ENCODE measurements around the gene EFNA2. TPM values are rescaled to one million over a fixed set of nuclear protein-coding genes. Genes with fewer than 3 reads are reported as not detected.
A peak's percentile ranks its signal among the peaks of the same experiment; 100 is the strongest.
"Not testable (repeated sequence)": the region's sequence is repeated elsewhere in the genome, so short reads cannot be mapped to it uniquely, and the experiment has no call there.

Gene EFNA2
- 0.37 and 1.5 TPM in 2 replicates for total RNA-seq (2014; rRNA removed; shearing (Covaris generic))
- polyA plus RNA-seq (2015; cell fraction: cytosol; rRNA removed) = 3.6 and 5.6 TPM in 2 replicates
- polyA plus RNA-seq (2015; cell fraction: nucleus; rRNA removed) = not detected in 2 replicates

DNA sequence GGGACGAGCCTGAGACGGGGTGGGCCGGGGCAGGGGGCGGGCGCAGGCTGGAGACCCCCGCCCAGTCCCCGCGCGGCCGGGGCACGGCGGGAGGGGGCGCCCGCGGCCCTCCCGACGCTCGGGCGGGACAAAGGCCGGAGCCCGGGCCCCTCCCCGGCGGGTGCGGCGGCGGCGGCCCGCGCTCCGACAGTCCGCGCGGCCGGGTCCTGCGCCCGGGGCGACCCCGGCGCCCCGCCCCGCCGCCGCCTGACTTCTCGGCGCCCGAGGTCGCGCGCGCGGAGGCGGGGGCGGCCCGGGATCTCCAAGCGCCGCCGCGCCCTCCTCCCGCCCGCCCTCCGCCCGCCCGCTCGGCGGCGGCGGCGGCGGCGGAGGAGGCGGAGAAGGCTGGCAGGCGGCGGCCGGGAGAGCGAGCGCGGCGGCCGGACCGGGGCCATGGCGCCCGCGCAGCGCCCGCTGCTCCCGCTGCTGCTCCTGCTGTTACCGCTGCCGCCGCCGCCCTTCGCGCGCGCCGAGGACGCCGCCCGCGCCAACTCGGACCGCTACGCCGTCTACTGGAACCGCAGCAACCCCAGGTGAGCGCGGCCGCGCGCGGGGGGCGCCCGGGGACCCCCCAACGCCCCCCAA is at the start of gene EFNA2:
TSS of gene EFNA2 (plus strand) at position 137 of the 624 bp plus-strand sequence. CDS start at position 433, 296 bp downstream.
- in situ Hi-C loops (cut with HindIII; ENCODE audit: low pct_unique_long_range_greater_than_20kb, low sequenced_read_pairs) = no loop called here
- no peak for DNase-seq (ENCODE audit: low read depth, low spot score)

- DNase-seq (ENCODE audit: low read depth, low spot score) = no peak
- in situ Hi-C loops (cut with HindIII; ENCODE audit: low pct_unique_long_range_greater_than_20kb, low sequenced_read_pairs) = no loop called here
Measured at GRCh38 chr19:1236576-1236975, 49.1 kb upstream of the EFNA2 start.

DNA sequence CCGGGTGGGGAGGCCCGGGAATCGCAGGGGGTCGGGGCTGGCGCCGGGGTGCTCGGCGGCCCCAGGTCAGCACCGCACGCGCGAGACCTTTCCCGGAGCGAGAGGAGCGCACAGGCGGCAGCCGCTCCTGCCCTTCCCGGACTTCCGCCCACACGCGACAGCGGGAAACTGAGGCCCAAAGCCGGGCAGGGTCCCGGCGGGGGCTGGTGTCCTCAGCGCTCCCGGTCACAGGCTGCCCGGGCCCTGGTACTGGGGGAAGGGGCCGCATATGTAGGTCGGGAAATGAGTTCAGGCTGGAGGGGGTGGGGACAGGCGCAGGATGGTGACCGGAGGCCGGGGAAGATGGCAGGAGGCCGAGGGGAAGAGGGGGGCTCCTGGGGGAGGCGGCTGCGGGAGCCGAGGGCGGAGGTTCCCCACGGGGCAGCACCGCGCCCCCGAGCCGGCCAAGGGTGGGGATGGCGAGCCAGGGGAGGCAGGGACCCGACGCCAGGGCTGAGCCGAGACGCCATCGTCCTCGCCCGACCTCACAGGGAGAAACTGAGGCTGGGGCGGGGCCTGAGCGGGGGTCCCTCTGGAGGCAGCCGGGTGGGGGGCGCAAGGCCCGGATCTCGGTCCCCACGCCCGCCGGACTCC is 48.5 kb upstream of the EFNA2 start:
- no peak for DNase-seq (ENCODE audit: low read depth, low spot score)
- in situ Hi-C loops (cut with HindIII; ENCODE audit: low pct_unique_long_range_greater_than_20kb, low sequenced_read_pairs) = no loop called here

DNA sequence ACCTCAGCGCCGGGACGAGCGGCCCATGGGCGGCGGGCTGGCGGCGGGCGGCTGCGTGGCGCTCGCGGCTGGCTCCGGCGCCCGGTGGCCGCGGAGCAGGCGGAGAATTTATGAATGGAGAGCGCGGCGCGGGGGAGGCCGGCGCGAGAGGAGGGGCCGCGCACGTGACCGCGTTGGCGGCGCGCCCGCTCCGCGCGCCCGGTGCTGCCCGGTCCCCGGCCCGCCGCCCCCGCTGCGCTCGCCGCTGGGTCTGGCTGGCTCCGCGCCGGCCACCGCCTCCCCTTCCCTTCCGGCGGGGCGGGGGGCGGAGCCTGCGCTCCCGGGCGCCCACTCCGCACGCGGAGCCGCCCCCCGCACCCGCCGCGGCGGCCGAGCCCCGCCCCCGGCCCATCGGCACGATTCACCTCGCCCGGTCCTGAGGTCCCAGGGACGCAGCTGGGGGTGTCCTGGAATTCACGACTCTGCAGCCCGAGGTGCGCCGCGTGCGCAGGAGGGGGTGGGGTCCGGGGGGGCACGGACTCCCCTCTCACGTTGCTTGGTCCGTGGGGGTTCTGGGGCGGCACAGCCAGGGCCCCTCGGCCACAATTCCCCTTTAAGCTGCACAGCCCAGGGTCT is 47.8 kb upstream of the EFNA2 start, which contains the start of gene CBARP:
TSS of gene CBARP (minus strand) at position 252 of the 615 bp plus-strand sequence. CDS start 1,905 bp downstream, outside the sequence.
- in situ Hi-C loops (cut with HindIII; ENCODE audit: low pct_unique_long_range_greater_than_20kb, low sequenced_read_pairs) = no loop called here
- DNase-seq (ENCODE audit: low read depth, low spot score) = peak; percentile 44

DNA sequence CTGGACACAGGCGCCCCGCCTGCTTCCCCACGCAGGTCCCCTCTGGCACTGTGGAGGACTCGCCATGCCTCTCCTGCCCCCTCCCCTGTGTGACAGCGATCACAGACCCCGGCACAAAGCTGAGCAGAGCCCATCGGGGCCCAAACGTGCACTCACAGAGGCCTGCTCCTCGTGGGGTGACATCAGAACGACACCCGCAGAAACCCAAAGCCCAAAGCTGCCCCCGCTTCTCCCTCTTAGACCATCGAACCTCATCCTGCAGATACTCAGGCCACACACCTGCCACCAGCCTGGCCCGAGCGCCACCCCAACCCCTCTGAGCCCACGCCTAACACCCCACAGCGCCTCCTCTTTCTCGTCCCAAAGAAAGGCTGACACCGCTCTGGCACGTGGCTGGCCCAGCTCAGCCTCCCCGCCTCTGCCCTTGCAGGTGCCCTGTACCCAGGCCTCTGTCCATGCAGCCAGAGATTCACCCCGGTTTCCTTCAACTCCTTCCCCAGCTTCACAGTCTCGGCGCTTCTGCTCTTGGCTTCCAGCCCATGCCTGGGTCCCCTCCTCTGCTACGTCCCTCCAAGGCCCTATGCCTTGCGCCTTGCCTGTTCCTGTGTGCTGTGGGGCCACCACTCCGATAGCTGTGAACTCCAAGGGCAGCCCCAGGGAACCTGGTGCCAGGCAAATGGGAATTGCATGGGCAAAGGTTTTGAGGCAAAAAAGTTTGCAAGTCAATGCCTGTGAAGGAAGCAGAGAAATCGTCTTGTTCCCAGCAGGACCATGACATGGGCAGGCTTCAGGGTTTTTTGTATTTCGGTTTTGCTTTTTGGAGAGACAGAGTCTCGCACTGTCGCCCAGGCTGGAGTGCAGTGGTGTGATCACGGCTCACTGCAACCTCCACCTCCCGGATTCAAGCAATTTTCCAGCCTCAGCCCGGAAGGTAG is 47.0 kb upstream of the EFNA2 start:
- in situ Hi-C loops (cut with HindIII; ENCODE audit: low pct_unique_long_range_greater_than_20kb, low sequenced_read_pairs) = no loop called here
- DNase-seq (ENCODE audit: low read depth, low spot score) = no peak

- DNase-seq (ENCODE audit: low read depth, low spot score) = no peak
- in situ Hi-C loops (cut with HindIII; ENCODE audit: low pct_unique_long_range_greater_than_20kb, low sequenced_read_pairs) = no loop called here
Measured at GRCh38 chr19:1239420-1239795, 46.3 kb upstream of the EFNA2 start.

DNA sequence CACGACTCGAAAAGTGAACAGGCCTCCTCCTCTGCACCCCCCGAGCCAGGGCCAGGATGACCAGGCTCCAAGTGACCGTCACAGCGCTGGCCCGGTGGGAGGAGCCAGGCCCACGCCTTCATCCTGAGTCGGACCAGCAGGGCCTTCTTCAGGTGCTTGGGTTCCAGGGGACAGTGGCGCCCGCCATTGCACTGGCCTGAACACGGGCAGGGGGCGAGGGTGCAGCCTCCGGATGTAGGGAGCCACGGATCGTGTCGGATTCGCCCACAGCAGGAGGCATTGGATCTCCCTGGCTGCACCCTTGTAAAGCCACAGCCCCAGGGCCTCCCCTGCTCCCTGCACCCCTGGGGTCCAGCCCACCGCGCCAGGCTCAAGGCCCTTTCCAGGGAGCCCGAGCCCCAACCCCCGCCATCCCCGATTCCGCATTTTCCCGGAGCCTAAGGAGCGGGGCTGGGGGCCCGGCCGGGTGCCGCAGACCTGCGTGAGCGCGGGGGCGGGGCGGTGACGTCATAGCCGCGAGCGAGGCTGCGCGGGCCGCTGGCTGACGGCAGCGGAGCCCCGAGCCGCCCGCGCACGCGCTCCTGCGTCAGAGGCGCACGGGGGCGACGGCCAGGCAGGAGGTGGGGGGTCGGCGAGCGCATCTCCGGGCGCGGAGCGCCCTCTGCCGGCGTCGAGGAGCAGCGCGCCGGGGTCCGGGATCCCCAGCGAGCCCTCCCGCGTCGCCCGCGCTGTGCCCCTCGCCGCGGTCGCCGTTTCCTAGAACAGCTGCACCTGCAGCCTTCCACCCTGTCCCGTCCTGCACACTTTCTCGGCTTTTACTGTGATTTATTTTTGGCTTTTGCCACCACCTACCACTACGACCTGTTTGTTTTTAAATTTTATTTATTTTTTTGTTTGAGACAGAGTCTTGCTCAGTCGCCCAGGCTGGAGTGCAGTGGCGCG is 45.6 kb upstream of the EFNA2 start:
- DNase-seq (ENCODE audit: low read depth, low spot score) = peak; percentile 86
- in situ Hi-C loops (cut with HindIII; ENCODE audit: low pct_unique_long_range_greater_than_20kb, low sequenced_read_pairs) = no loop called here

- no peak for DNase-seq (ENCODE audit: low read depth, low spot score)
- in situ Hi-C loops (cut with HindIII; ENCODE audit: low pct_unique_long_range_greater_than_20kb, low sequenced_read_pairs) = no loop called here
Measured at GRCh38 chr19:1240925-1241324, 44.7 kb upstream of the EFNA2 start.

GRCh38 chr19:1241417-1242095 is 44.1 kb upstream of the EFNA2 start, which contains the start of gene ATP5F1D:
ATP5F1D (plus strand) TSS chr19:1241751; CDS start chr19:1241851, 100 bp downstream.
- in situ Hi-C loops (cut with HindIII; ENCODE audit: low pct_unique_long_range_greater_than_20kb, low sequenced_read_pairs) = no loop called here
- peak; percentile 92 for DNase-seq (ENCODE audit: low read depth, low spot score)

- in situ Hi-C loops (cut with HindIII; ENCODE audit: low pct_unique_long_range_greater_than_20kb, low sequenced_read_pairs) = no loop called here
- peak; percentile 73 for DNase-seq (ENCODE audit: low read depth, low spot score)
Measured at GRCh38 chr19:1243768-1244692, 41.6 kb upstream of the EFNA2 start.

DNA sequence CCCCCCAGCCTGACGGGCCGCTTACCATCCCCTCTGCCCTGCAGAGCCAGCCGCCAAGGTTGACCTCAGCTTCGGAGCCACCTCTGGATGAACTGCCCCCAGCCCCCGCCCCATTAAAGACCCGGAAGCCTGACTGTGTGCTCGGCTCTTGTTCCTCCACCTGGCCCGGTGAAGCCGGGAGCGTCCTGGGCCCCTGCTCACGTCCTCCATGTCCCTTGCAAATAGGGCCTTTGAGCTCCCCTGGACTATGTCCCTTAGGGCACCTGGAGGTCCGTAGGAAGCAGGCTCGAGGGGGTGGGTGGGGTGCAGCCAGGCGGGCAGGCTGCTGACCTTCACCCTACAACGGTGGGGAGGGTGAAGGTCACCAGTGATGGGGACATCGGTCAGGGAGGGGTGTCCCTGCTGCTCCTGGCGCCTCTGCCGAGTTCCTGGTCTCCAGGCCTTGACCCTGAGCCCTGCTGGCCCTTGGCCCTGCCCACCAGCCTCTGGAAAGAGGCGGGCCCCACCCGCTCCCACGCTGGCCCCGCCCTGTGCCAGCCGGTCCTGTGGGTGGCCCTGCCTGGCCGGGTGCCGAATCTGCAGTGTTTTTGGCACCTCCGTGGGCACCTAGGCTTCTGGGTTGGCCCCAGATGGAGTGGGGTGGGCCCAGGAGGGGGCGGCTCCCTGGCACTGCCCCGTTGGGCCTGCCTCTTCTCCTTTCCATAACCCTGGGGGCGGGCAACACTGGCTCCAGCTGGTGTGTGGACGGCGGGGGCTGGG is 40.8 kb upstream of the EFNA2 start:
- in situ Hi-C loops (cut with HindIII; ENCODE audit: low pct_unique_long_range_greater_than_20kb, low sequenced_read_pairs) = no loop called here

GRCh38 chr19:1245494-1246264 is 40.0 kb upstream of the EFNA2 start:
- in situ Hi-C loops (cut with HindIII; ENCODE audit: low pct_unique_long_range_greater_than_20kb, low sequenced_read_pairs) = no loop called here
- DNase-seq (ENCODE audit: low read depth, low spot score) = no peak

More for the DNA sequence above, 40.8 kb upstream of the EFNA2 start:
- peak; percentile 34 for DNase-seq (ENCODE audit: low read depth, low spot score)

- in situ Hi-C loops (cut with HindIII; ENCODE audit: low pct_unique_long_range_greater_than_20kb, low sequenced_read_pairs); DNase-seq (ENCODE audit: low read depth, low spot score): not testable (repeated sequence)
Measured at GRCh38 chr19:1246265-1247087, 39.2 kb upstream of the EFNA2 start.

Measured in SK-MEL-5 (cell line).